Transverse colon (tissue), 4 donors: ENCODE data around the gene SNTN. TPM values are rescaled to one million over a fixed set of nuclear protein-coding genes. Genes with fewer than 3 reads are reported as not detected.
"Not testable (repeated sequence)": the region's sequence is repeated elsewhere in the genome, so short reads cannot be mapped to it uniquely, and the experiment has no call there.

Source experiments
- DNase-seq: peaks from one replicate; pipeline ENCODE4 v3.0.0-alpha.2; 2019
- H3K27ac ChIP-seq, 4 donors: fragments of 200-600 bp; sonication (generic); 2 replicates each; pipeline ENCODE4 v1.5.1; 2016 to 2018; ENCODE audit warnings: inconsistent platforms in 4 of 4
- H3K27me3 ChIP-seq: fragments of 200-600 bp; sonication (generic); 2 replicates; pipeline ENCODE4 v1.5.1; 2017; ENCODE audit warnings: inconsistent platforms
- H3K36me3 ChIP-seq, 4 donors: fragments of 200-600 bp; sonication (generic); 2 replicates each; pipeline ENCODE4 v1.5.1; 2017 to 2019; ENCODE audit warnings: inconsistent platforms in 4 of 4
- H3K4me1 ChIP-seq, 4 donors: fragments of 200-600 bp; sonication (generic); 2 replicates each; pipeline ENCODE4 v1.5.1; 2017 to 2020; ENCODE audit warnings: inconsistent platforms in 4 of 4
- H3K4me3 ChIP-seq, 4 donors: fragments of 200-600 bp; sonication (generic); 1 replicate in 1 of 4; 2 replicates in 3 of 4; pipeline versions ENCODE4 v1.5.1 to v1.6.1; 2017 to 2019; ENCODE audit warnings: inconsistent platforms in 4 of 4
- H3K9me3 ChIP-seq, 2 donors: fragments of 200-600 bp; sonication (generic); 2 replicates each; pipeline ENCODE4 v1.5.1; 2017 to 2019; ENCODE audit warnings: inconsistent platforms in 2 of 2
- CTCF ChIP-seq, 5 experiments: fragments of 200-600 bp in 3 of 5; fragments of 450-650 bp in 2 of 5; sonication (generic) in 3 of 5; IDR thresholded peaks; 1 replicate in 2 of 5; 2 replicates in 3 of 5; pipeline ENCODE4 v1.5.1; 2016 to 2017; ENCODE audit warnings: antibody characterized with exemption in 5 of 5, inconsistent platforms in 3 of 5, mild to moderate bottlenecking in 2 of 5, moderate library complexity in 1 of 5
- EP300 ChIP-seq: sonication (generic); formaldehyde crosslinking; IDR thresholded peaks from one replicate; pipeline ENCODE4 v1.6.1; 2017; ENCODE audit warnings: antibody characterized with exemption, low read depth
- POLR2A ChIP-seq: fragments of 450-650 bp; IDR thresholded peaks from one replicate; pipeline ENCODE4 v1.6.1; 2016; ENCODE audit warnings: antibody characterized with exemption, mild to moderate bottlenecking, moderate library complexity
- POLR2AphosphoS5 ChIP-seq, 3 donors: sonication (generic); formaldehyde crosslinking; IDR thresholded peaks; one replicate each; pipeline ENCODE4 v1.6.1; 2016; ENCODE audit warnings: antibody characterized with exemption in 3 of 3
- WGBS, 2 donors: methylation state at CpG; one replicate each; pipeline ENCODE4 v1.1.5; 2018; ENCODE audit warnings: low coverage in 1 of 2; 5-methylcytosine and 5-hydroxymethylcytosine counted together
- in situ Hi-C, 4 donors: fragments of 200-750 bp; cut with MboI; loops; one replicate each; pipeline versions ENCODE4 v1.15.0 to v1.15.1; 2017; ENCODE audit warnings: low sequenced_read_pairs in 3 of 4, low pct_ligation_motif_present in 1 of 4, low pct_unique_long_range_greater_than_20kb in 1 of 4
- intact Hi-C: fragments of 100-400 bp; cut with DNase I; formaldehyde crosslinking; loops from one replicate; pipeline ENCODE4 v1.15.1; 2023; ENCODE audit warnings: low total_unique reads
- total RNA-seq, 4 donors: library from RNA; depleted of rRNA; stranded (reverse); fragments of >200 nt; gene quantifications; one replicate each; pipeline ENCODE4 v1.1.0, GENCODE V29; 2016

The SNTN gene
- total RNA-seq, 4 donors from 2014 or later, result not detected

DNA sequence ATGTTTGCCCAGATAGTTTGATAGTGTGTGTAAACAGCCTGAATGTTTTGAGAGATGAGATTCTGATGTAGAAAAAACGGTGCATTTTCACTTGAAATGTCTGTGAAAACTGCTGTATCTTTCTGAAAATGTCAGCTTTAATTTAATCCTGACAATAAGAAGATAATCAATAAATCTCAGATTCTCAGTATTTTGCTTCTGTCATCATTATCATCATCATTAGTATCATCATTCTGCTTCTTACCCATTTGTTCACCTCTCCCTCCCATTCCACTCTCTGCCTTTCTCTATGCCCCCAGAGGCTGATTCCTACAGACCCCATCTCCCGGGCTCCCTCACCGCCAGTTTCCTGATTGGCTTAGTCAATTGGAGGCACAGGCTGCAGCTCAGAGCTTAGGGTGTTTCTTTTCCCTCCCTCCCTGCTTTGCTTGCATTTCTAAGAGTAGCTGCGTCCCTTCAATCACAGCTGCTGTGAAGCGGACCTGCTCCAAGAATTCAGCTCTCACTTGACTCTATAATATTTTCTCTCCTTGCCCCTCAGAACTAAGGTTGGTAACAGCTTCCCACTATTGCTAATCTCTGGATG lies 8.2 kb upstream of the SNTN start:
- H3K27ac ChIP-seq, result no peak overlapping the region
- in situ Hi-C loops (no loop called here), intact Hi-C loops (no loop called here)
- H3K9me3 ChIP-seq, result no peaks in the 10 kb centered on the region
- no peak overlapping the region for H3K4me3 ChIP-seq
- TF ChIP-seq EP300 (no peak), POLR2AphosphoS5 (IDR thresholded peaks at IDR 0.05) (no peak), POLR2A (no peak), CTCF (IDR thresholded peaks at IDR 0.05) (no peak)
- 63 to 90% methylated on average over 3 to 5 of the region's 5 CpGs for WGBS, 2 donors
- H3K4me1 ChIP-seq, result no peaks in the 10 kb centered on the region
- H3K36me3 ChIP-seq, result no peaks in the 10 kb centered on the region
- DNase-seq, result no peak
- no peaks in the 10 kb centered on the region for H3K27me3 ChIP-seq

- H3K27me3 ChIP-seq, H3K36me3 ChIP-seq, H3K9me3 ChIP-seq, H3K4me1 ChIP-seq, in situ Hi-C loops, intact Hi-C loops: not testable (repeated sequence)
- Histone ChIP-seq H3K27ac (peak overlapping the region in 2 of 4 donors; percentile 21 to 67), H3K4me3 (peak overlapping the region in 3 of 4 donors; percentile 6 to 19 (median 18))
- TF ChIP-seq POLR2AphosphoS5 (IDR thresholded peaks at IDR 0.05), result peak in 1 of 3 donors; percentile 40
- WGBS, 2 donors, result 50 to 73% methylated on average over 11 to 25 of the region's 25 CpGs
- DNase-seq, result peak; percentile 65
Measured at GRCh38 chr3:63644928-63645781, 7.3 kb upstream of the SNTN start.

DNA sequence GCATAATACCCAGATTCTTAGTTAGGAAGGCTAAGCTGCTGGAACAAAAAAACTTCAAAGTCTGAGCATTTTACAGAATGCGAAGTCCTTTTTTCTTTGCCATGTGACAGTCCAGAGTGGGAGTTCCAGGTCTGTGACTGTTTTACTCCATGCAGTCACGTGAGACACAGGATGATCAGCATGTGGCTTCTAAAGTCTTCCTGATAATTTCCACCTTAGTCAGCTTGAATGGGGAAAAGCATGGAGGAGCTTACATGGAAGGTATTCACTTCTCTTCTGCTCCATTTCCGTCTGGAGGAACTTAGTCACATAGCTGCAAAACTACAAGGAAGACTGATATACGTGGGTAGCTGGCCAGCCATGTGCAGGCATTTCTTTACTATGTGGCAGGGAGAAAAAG lies 1.7 kb downstream of the SNTN start:
- no peaks in the 10 kb centered on the region for H3K27me3 ChIP-seq
- DNase-seq, result no peak
- H3K4me1 ChIP-seq, result no peaks in the 10 kb centered on the region
- 65 to 74% methylated on average over 3 to 4 of the region's 4 CpGs for WGBS, 2 donors
- H3K27ac ChIP-seq, result no peak overlapping the region
- in situ Hi-C loops, result no loop called here
- no peaks in the 10 kb centered on the region for H3K36me3 ChIP-seq
- intact Hi-C loops, result no loop called here
- H3K4me3 ChIP-seq, result no peak overlapping the region
- H3K9me3 ChIP-seq, result no peaks in the 10 kb centered on the region
- no peak for TF ChIP-seq POLR2A
- no peak for TF ChIP-seq EP300
- no peak for TF ChIP-seq CTCF (IDR thresholded peaks at IDR 0.05)
- no peak for TF ChIP-seq POLR2AphosphoS5 (IDR thresholded peaks at IDR 0.05)

DNA sequence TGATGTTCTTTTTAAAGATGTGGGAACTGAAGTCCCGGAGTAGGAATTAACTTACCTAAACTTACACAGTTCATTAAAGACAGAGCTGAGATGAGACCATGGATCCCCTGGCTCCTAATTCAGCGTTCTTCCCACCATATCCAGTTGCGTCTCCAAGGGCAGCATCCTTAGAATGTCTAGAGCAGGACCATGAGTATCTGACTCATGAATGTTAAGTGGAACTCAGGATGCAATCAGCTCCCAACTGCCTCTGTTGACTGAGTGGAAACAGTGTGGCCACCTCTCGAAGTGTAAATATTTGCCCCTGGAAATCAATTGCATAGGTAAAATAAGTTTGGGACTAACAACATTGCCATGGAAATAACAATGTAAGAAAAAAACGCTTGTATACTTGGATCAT lies 2.5 kb downstream of the SNTN start:
- 71 to 82% methylated on average over 5 of the region's 5 CpGs for WGBS, 2 donors
- Histone ChIP-seq H3K27me3 (no peaks in the 10 kb centered on the region), H3K4me1 (no peaks in the 10 kb centered on the region), H3K36me3 (no peaks in the 10 kb centered on the region), H3K27ac (no peak overlapping the region), H3K9me3 (no peaks in the 10 kb centered on the region), H3K4me3 (no peak overlapping the region)
- intact Hi-C loops, result no loop called here
- no peak for DNase-seq
- no peak for TF ChIP-seq CTCF (IDR thresholded peaks at IDR 0.05)
- TF ChIP-seq EP300, result no peak
- TF ChIP-seq POLR2A, result no peak
- TF ChIP-seq POLR2AphosphoS5 (IDR thresholded peaks at IDR 0.05), result no peak
- in situ Hi-C loops, result no loop called here
